Dendritic cell treated with granulocyte-macrophage colony-stimulating factor and Interleukin-4, amounts not matched to agents 40 ng/mL and 50 ng/mL, for 4 days (primary cell): ENCODE measurements around the gene GMCL2.

Source experiments
- H3K27ac Mint-ChIP-seq: one replicate; pipeline ENCODE4 v1.8.0; 2022; ENCODE audit warnings: mild to moderate bottlenecking, mixed read lengths
- H3K27me3 Mint-ChIP-seq: one replicate; pipeline ENCODE4 v1.8.0; 2022; ENCODE audit warnings: mild to moderate bottlenecking, mixed read lengths
- H3K36me3 Mint-ChIP-seq: one replicate; pipeline ENCODE4 v1.8.0; 2022; ENCODE audit warnings: low read depth, mixed read lengths
- H3K4me1 Mint-ChIP-seq: one replicate; pipeline ENCODE4 v1.8.0; 2022; ENCODE audit warnings: low read depth, mixed read lengths
- H3K4me3 Mint-ChIP-seq: one replicate; pipeline ENCODE4 v1.8.0; 2022; ENCODE audit warnings: mild to moderate bottlenecking, moderate library complexity, mixed read lengths
- H3K9me3 Mint-ChIP-seq: one replicate; pipeline ENCODE4 v1.8.0; 2022; ENCODE audit warnings: mixed read lengths
- intact Hi-C: fragments of 100-400 bp; cut with micrococcal nuclease; formaldehyde crosslinking; loops from one replicate; pipeline ENCODE4 v1.15.0; 2022

GMCL2 gene

GRCh38 chr5:178215280-178216002, 28.3 kb upstream of the GMCL2 start:
- no peaks in the 10 kb centered on the region for H3K27me3 Mint-ChIP-seq
- H3K27ac Mint-ChIP-seq, result peak overlapping the region; percentile 23
- peaks cover 99% of the 10 kb centered on the region for H3K36me3 Mint-ChIP-seq
- H3K9me3 Mint-ChIP-seq, result no peaks in the 10 kb centered on the region
- no peak overlapping the region for H3K4me3 Mint-ChIP-seq
- intact Hi-C loops, result no loop called here
- peaks cover 26% of the 10 kb centered on the region for H3K4me1 Mint-ChIP-seq

- Mint-ChIP-seq H3K27me3 (no peaks in the 10 kb centered on the region), H3K36me3 (peaks cover 99% of the 10 kb centered on the region), H3K27ac (peak overlapping the region; percentile 2), H3K4me3 (no peak overlapping the region), H3K4me1 (peaks cover 30% of the 10 kb centered on the region), H3K9me3 (no peaks in the 10 kb centered on the region)
- intact Hi-C loops, result no loop called here
These were observed 27.1 kb upstream of the GMCL2 start for GRCh38 chr5:178214160-178214803.

- peak overlapping the region; percentile 2 for H3K27ac Mint-ChIP-seq
- intact Hi-C loops, result no loop called here
- H3K4me3 Mint-ChIP-seq, result no peak overlapping the region
- H3K36me3 Mint-ChIP-seq, result peaks cover 99% of the 10 kb centered on the region
- H3K27me3 Mint-ChIP-seq, result no peaks in the 10 kb centered on the region
- H3K4me1 Mint-ChIP-seq, result peaks cover 34% of the 10 kb centered on the region
- H3K9me3 Mint-ChIP-seq, result no peaks in the 10 kb centered on the region
These were observed 26.6 kb upstream of the GMCL2 start for GRCh38 chr5:178213748-178214151.

GRCh38 chr5:178213003-178213461, 25.9 kb upstream of the GMCL2 start:
- no peaks in the 10 kb centered on the region for H3K27me3 Mint-ChIP-seq
- no peak overlapping the region for H3K27ac Mint-ChIP-seq
- no peak overlapping the region for H3K4me3 Mint-ChIP-seq
- H3K36me3 Mint-ChIP-seq, result peaks cover 100% of the 10 kb centered on the region
- peaks cover 42% of the 10 kb centered on the region for H3K4me1 Mint-ChIP-seq
- intact Hi-C loops, result no loop called here
- H3K9me3 Mint-ChIP-seq, result no peaks in the 10 kb centered on the region

- Mint-ChIP-seq H3K27me3 (no peaks in the 10 kb centered on the region), H3K4me3 (no peak overlapping the region), H3K36me3 (peaks cover 100% of the 10 kb centered on the region), H3K9me3 (no peaks in the 10 kb centered on the region), H3K27ac (no peak overlapping the region), H3K4me1 (peaks cover 48% of the 10 kb centered on the region)
- intact Hi-C loops, result no loop called here
These were observed 25.3 kb upstream of the GMCL2 start for GRCh38 chr5:178212241-178213002.

- intact Hi-C loops, result no loop called here
- peaks cover 53% of the 10 kb centered on the region for H3K4me1 Mint-ChIP-seq
- no peaks in the 10 kb centered on the region for H3K9me3 Mint-ChIP-seq
- H3K36me3 Mint-ChIP-seq, result peaks cover 100% of the 10 kb centered on the region
- H3K27ac Mint-ChIP-seq, result no peak overlapping the region
- no peaks in the 10 kb centered on the region for H3K27me3 Mint-ChIP-seq
- H3K4me3 Mint-ChIP-seq, result no peak overlapping the region
These were observed 24.2 kb upstream of the GMCL2 start for GRCh38 chr5:178211095-178212048.

GRCh38 chr5:178210686-178211085, 23.5 kb upstream of the GMCL2 start:
- Mint-ChIP-seq H3K27ac (no peak overlapping the region), H3K9me3 (no peaks in the 10 kb centered on the region), H3K4me3 (no peak overlapping the region)

GRCh38 chr5:178210073-178210535, 22.9 kb upstream of the GMCL2 start:
- Mint-ChIP-seq H3K4me1 (peaks cover 47% of the 10 kb centered on the region), H3K4me3 (no peak overlapping the region), H3K9me3 (no peaks in the 10 kb centered on the region), H3K27me3 (no peaks in the 10 kb centered on the region), H3K27ac (peak overlapping the region; percentile 58), H3K36me3 (peaks cover 99% of the 10 kb centered on the region)
- intact Hi-C loops, result no loop called here

More at GRCh38 chr5:178210686-178211085, 23.5 kb upstream of the GMCL2 start:
- H3K4me1 Mint-ChIP-seq, result peaks cover 53% of the 10 kb centered on the region
- H3K27me3 Mint-ChIP-seq, result no peaks in the 10 kb centered on the region
- intact Hi-C loops, result no loop called here
- peaks cover 100% of the 10 kb centered on the region for H3K36me3 Mint-ChIP-seq

GRCh38 chr5:178209334-178210072, 22.3 kb upstream of the GMCL2 start:
- intact Hi-C loops, result no loop called here
- Mint-ChIP-seq H3K27ac (peak overlapping the region; percentile 58), H3K4me1 (peaks cover 41% of the 10 kb centered on the region), H3K9me3 (no peaks in the 10 kb centered on the region), H3K4me3 (no peak overlapping the region), H3K27me3 (no peaks in the 10 kb centered on the region), H3K36me3 (peaks cover 95% of the 10 kb centered on the region)

GRCh38 chr5:178208540-178209227, 21.5 kb upstream of the GMCL2 start:
- intact Hi-C loops, result no loop called here
- Mint-ChIP-seq H3K4me3 (no peak overlapping the region), H3K36me3 (peaks cover 92% of the 10 kb centered on the region), H3K4me1 (peaks cover 41% of the 10 kb centered on the region), H3K27me3 (no peaks in the 10 kb centered on the region), H3K27ac (no peak overlapping the region), H3K9me3 (no peaks in the 10 kb centered on the region)

- Mint-ChIP-seq H3K4me3 (no peak overlapping the region), H3K9me3 (no peaks in the 10 kb centered on the region), H3K36me3 (peaks cover 84% of the 10 kb centered on the region), H3K27ac (no peak overlapping the region), H3K4me1 (peaks cover 41% of the 10 kb centered on the region), H3K27me3 (no peaks in the 10 kb centered on the region)
- intact Hi-C loops, result no loop called here
These were observed 20.7 kb upstream of the GMCL2 start for GRCh38 chr5:178207917-178208280.

- H3K27ac Mint-ChIP-seq, result no peak overlapping the region
- intact Hi-C loops, result no loop called here
- no peaks in the 10 kb centered on the region for H3K9me3 Mint-ChIP-seq
- H3K27me3 Mint-ChIP-seq, result no peaks in the 10 kb centered on the region
- no peak overlapping the region for H3K4me3 Mint-ChIP-seq
- H3K4me1 Mint-ChIP-seq, result peaks cover 41% of the 10 kb centered on the region
- H3K36me3 Mint-ChIP-seq, result peaks cover 78% of the 10 kb centered on the region
These were observed 20.2 kb upstream of the GMCL2 start for GRCh38 chr5:178207183-178207916.
